Endodermal cell (in vitro differentiated cells): ENCODE measurements around the gene SHISA4. TPM values are rescaled to one million over a fixed set of nuclear protein-coding genes. Genes with fewer than 3 reads are reported as not detected.

Source experiments
- DNase-seq: peaks from one replicate; pipeline ENCODE4 v3.0.0-alpha.2; 2017
- H3K27ac ChIP-seq: 2 replicates; pipeline ENCODE4 v1.5.1; 2013; ENCODE audit warnings: mild to moderate bottlenecking, low read depth, low read length, moderate library complexity
- H3K27me3 ChIP-seq: 2 replicates; pipeline ENCODE4 v1.6.1; 2013; ENCODE audit warnings: mild to moderate bottlenecking, low read length, moderate library complexity; ENCODE audit not compliant: insufficient read depth, control insufficient read depth, poor library complexity, severe bottlenecking
- H3K36me3 ChIP-seq: 2 replicates; pipeline ENCODE4 v1.7.0; 2013; ENCODE audit warnings: mild to moderate bottlenecking, low read length, moderate library complexity; ENCODE audit not compliant: control insufficient read depth, insufficient read depth
- H3K4me1 ChIP-seq: one replicate; pipeline ENCODE4 v1.7.0; 2013; ENCODE audit warnings: low read length; ENCODE audit not compliant: control insufficient read depth, insufficient read depth
- H3K4me3 ChIP-seq: 2 replicates; pipeline ENCODE4 v1.5.1; 2013; ENCODE audit warnings: mild to moderate bottlenecking, low read length, moderate library complexity
- H3K9ac ChIP-seq: 2 replicates; pipeline ENCODE4 v1.6.1; 2013; ENCODE audit warnings: mild to moderate bottlenecking, low read length, moderate library complexity; ENCODE audit not compliant: poor library complexity, severe bottlenecking; ENCODE audit errors: extremely low read depth
- H3K9me3 ChIP-seq: 2 replicates; pipeline ENCODE4 v1.6.1; 2013; ENCODE audit warnings: mild to moderate bottlenecking, low read length, moderate library complexity; ENCODE audit not compliant: control insufficient read depth
- H3K27ac Mint-ChIP-seq: 2 replicates; pipeline ENCODE4 v1.8.0; 2020; ENCODE audit warnings: mixed read lengths
- H3K27me3 Mint-ChIP-seq: 2 replicates; pipeline ENCODE4 v1.8.0; 2021; ENCODE audit warnings: mild to moderate bottlenecking, mixed read lengths; ENCODE audit not compliant: insufficient read depth
- H3K36me3 Mint-ChIP-seq: 2 replicates; pipeline ENCODE4 v1.8.0; 2020; ENCODE audit warnings: low read depth, mixed read lengths
- H3K4me1 Mint-ChIP-seq: 2 replicates; pipeline ENCODE4 v1.8.0; 2020; ENCODE audit warnings: mixed read lengths
- H3K4me3 Mint-ChIP-seq: 2 replicates; pipeline ENCODE4 v1.8.0; 2020; ENCODE audit warnings: mild to moderate bottlenecking, moderate library complexity, mixed read lengths
- H3K9me3 Mint-ChIP-seq: 2 replicates; pipeline ENCODE4 v1.8.0; 2020; ENCODE audit warnings: mild to moderate bottlenecking, mixed read lengths
- CTCF ChIP-seq: fragments of 200-600 bp; sonication (generic); conservative IDR thresholded peaks from 2 replicates; pipeline ENCODE4 v1.5.0; 2021; ENCODE audit warnings: antibody characterized with exemption, mild to moderate bottlenecking
- WGBS, 2 experiments: methylation state at CpG; one replicate each; pipeline versions ENCODE4 v1.1.5 to v1.1.7; 2013; ENCODE audit warnings: missing lambda C conversion rate in 2 of 2, mixed read lengths in 1 of 2; ENCODE audit not compliant: insufficient coverage in 1 of 2, insufficient read length in 1 of 2; 5-methylcytosine and 5-hydroxymethylcytosine counted together
- total RNA-seq, 2 donors: library from RNA; stranded (reverse); fragmentation: NEBNext Ultra II Directional in 1 of 2; extraction: Animal tissue kit (Norgen Biotek cat#: 25700) in 1 of 2; gene quantifications; 2 replicates in 1 of 2; 3 replicates in 1 of 2; pipeline ENCODE4 v1.2.1, GENCODE V29; 2021

Gene SHISA4
- total RNA-seq, 2 donors from 2014 or later, result 5.8 to 7.3 TPM

- H3K27ac ChIP-seq, result no peak overlapping the region
- H3K4me3 ChIP-seq, result no peak overlapping the region
- no peak for DNase-seq
- no peaks in the 10 kb centered on the region for H3K9me3 ChIP-seq
- H3K9ac ChIP-seq, result no peak overlapping the region
- Mint-ChIP-seq H3K27me3 (no peaks in the 10 kb centered on the region), H3K9me3 (no peaks in the 10 kb centered on the region), H3K27ac (no peak overlapping the region), H3K4me3 (no peak overlapping the region), H3K36me3 (no peaks in the 10 kb centered on the region), H3K4me1 (no peaks in the 10 kb centered on the region)
- H3K27me3 ChIP-seq, result no peaks in the 10 kb centered on the region
- H3K36me3 ChIP-seq, result no peaks in the 10 kb centered on the region
- 95 to 100% methylated on average over 2 of the region's 2 CpGs for WGBS, 2 experiments
- no peak for TF ChIP-seq CTCF
- no peaks in the 10 kb centered on the region for H3K4me1 ChIP-seq
These were observed 36.5 kb downstream of the SHISA4 start for GRCh38 chr1:201925301-201925567.

GRCh38 chr1:201925981-201926645 lies 37.4 kb downstream of the SHISA4 start:
- H3K4me3 ChIP-seq, result no peak overlapping the region
- Mint-ChIP-seq H3K9me3 (no peaks in the 10 kb centered on the region), H3K27me3 (no peaks in the 10 kb centered on the region), H3K4me3 (no peak overlapping the region), H3K27ac (no peak overlapping the region), H3K36me3 (no peaks in the 10 kb centered on the region), H3K4me1 (no peaks in the 10 kb centered on the region)
- no peaks in the 10 kb centered on the region for H3K27me3 ChIP-seq
- DNase-seq, result no peak
- no peak overlapping the region for H3K27ac ChIP-seq
- no peaks in the 10 kb centered on the region for H3K36me3 ChIP-seq
- no peak overlapping the region for H3K9ac ChIP-seq
- WGBS, 2 experiments, result 88 to 90% methylated on average over 2 to 5 of the region's 5 CpGs
- no peaks in the 10 kb centered on the region for H3K4me1 ChIP-seq
- no peak for TF ChIP-seq CTCF
- no peaks in the 10 kb centered on the region for H3K9me3 ChIP-seq

GRCh38 chr1:201928266-201928665 lies 39.6 kb downstream of the SHISA4 start:
- no peaks in the 10 kb centered on the region for H3K36me3 Mint-ChIP-seq
- H3K4me3 Mint-ChIP-seq, result no peak overlapping the region
- Histone ChIP-seq H3K9ac (no peak overlapping the region), H3K27me3 (no peaks in the 10 kb centered on the region), H3K36me3 (no peaks in the 10 kb centered on the region), H3K4me3 (no peak overlapping the region), H3K9me3 (no peaks in the 10 kb centered on the region), H3K27ac (no peak overlapping the region), H3K4me1 (no peaks in the 10 kb centered on the region)
- no peaks in the 10 kb centered on the region for H3K9me3 Mint-ChIP-seq
- DNase-seq, result no peak
- no peak for TF ChIP-seq CTCF
- WGBS, 2 experiments, result 85 to 89% methylated on average over 3 of the region's 3 CpGs
- H3K27me3 Mint-ChIP-seq, result no peaks in the 10 kb centered on the region
- no peaks in the 10 kb centered on the region for H3K4me1 Mint-ChIP-seq
- no peak overlapping the region for H3K27ac Mint-ChIP-seq
